ENCODE measurements around the gene ZMIZ1. TPM values are rescaled to one million over a fixed set of nuclear protein-coding genes. Genes with fewer than 3 reads are reported as not detected.

ZMIZ1 gene
- polyA plus RNA-seq, 3 donors: 3.3 to 64.6 (median 8.9) TPM

DNA sequence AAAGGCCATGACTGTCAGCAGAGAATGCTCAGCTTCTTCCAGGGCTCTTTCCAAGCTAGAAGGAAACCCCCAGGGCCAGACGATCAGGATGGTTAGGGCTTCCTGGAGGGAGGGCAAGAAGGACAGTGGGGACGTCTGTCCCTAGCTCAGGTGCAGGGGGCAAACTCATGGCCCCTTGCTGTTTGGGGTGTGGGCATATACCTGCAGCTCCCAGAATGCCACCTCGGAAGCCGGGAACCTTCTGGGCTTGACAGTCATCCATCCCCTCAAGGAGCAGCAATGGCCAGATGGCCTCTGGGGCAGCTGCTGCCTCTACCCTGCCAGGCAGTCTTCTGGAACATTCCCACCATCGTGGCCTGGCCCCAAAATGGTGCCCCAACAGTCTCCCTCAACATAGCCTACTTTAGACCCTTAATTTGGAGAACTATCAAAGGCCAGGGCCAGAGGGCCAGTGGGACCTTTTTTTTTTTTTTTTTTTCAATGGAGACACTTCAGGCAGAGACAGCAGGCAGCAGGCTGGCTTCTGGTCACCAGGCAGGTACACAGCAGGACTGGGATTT is 40.2 kb upstream of the ZMIZ1 start:
- H2AFZ ChIP-seq (ENCODE audit: insufficient read depth, low read depth, low read length, poor library complexity, severe bottlenecking): no peak overlapping the region
- WGBS (ENCODE audit: insufficient coverage): 87% methylated on average over 3 of the region's 5 CpGs
- no peaks in the 10 kb centered on the region for H3K79me2 ChIP-seq (ENCODE audit: insufficient read depth, low read length)
- H4K20me1 ChIP-seq (ENCODE audit: insufficient read depth, low read length): no peaks in the 10 kb centered on the region
- peaks cover 8 to 16% (median 13%) of the 10 kb centered on the region in 3 donors for H3K27me3 Mint-ChIP-seq (ENCODE audit: low read depth in 3 of 3)
- no peaks in the 10 kb centered on the region for H3K4me1 ChIP-seq (ENCODE audit: control insufficient read depth in 1 of 2, insufficient read depth in 2 of 2, low read length in 2 of 2)
- no peak overlapping the region for H3K4me3 ChIP-seq (replicated peaks in 1 of 3; ENCODE audit: low read depth in 2 of 3, low read length in 3 of 3)
- H3K36me3 Mint-ChIP-seq: no peaks in the 10 kb centered on the region
- no peak for DNase-seq
- H3K27ac Mint-ChIP-seq: no peak overlapping the region
- no peak overlapping the region for H3K4me2 ChIP-seq (replicated peaks; ENCODE audit: extremely low read depth, low read length, poor library complexity, severe bottlenecking)
- peaks cover 5% of the 10 kb centered on the region for H3K4me1 Mint-ChIP-seq
- H3K9ac ChIP-seq (ENCODE audit: insufficient read depth, low read length, poor library complexity, severe bottlenecking): no peak overlapping the region
- H3K9me3 Mint-ChIP-seq: no peaks in the 10 kb centered on the region
- H3K9me3 ChIP-seq (replicated peaks in 1 of 2; ENCODE audit: control insufficient read depth in 1 of 2, insufficient read depth in 1 of 2, low read length in 2 of 2): no peaks in the 10 kb centered on the region
- no peaks in the 10 kb centered on the region for H3K36me3 ChIP-seq (replicated peaks in 1 of 2; ENCODE audit: control insufficient read depth in 1 of 2, insufficient read depth in 2 of 2, low read length in 2 of 2)
- H3K27me3 ChIP-seq (ENCODE audit: control insufficient read depth in 2 of 2, insufficient read depth in 2 of 2, low read length in 2 of 2): no peaks in the 10 kb centered on the region
- H3K4me3 Mint-ChIP-seq: no peak overlapping the region
- TF ChIP-seq CTCF (IDR thresholded peaks at IDR 0.05): no peak
- intact Hi-C loops (cut with micrococcal nuclease): no loop called here
- no peak overlapping the region for H3K27ac ChIP-seq (ENCODE audit: low read depth in 1 of 2, low read length in 2 of 2)

DNA sequence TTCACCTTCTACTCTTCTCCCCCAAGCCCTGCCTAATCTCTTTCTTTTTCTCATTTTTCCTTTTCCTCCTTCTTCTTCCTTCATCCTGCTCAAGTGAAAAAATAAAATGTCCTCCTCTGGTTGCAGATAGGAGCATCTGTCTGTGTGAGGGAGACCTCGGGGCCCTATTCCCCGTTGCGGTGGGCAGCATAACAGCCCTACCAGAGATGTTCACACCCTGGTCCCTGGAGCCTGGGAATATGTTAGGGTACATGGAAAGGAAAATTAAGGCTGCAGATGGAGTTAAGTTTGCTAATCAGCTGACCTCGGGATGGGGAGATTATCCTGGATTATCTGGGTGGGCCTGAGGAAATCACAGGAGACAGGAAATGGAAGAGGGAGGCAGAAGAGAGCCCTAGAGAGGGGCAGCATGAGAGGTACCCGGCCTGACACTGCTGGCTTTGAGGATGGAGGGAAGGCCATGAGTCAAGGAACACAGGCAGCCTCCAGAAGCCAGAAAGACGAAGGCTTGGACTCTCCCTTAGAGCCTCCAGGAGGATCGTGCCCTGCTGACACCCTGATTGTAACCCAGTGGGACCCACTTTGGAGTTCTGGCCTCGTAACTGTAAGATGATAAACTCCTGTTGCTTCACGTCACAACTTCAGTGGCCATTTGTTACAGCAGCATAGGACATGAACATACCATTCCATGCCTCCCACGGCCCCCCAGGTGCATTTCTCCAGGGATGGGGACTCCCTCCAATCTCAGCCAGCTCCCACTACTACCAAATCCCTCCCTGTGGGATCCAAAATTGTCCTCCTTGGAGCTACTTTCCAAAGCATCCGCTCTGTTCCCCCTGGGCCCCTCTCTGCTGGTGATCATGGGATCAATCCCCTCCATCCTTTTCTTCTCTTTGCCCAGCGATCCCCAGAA is 39.0 kb upstream of the ZMIZ1 start:
- intact Hi-C loops (cut with micrococcal nuclease): no loop called here
- no peaks in the 10 kb centered on the region for H3K27me3 ChIP-seq (ENCODE audit: control insufficient read depth in 2 of 2, insufficient read depth in 2 of 2, low read length in 2 of 2)
- no peak overlapping the region for H3K9ac ChIP-seq (ENCODE audit: insufficient read depth, low read length, poor library complexity, severe bottlenecking)
- H3K27ac ChIP-seq (ENCODE audit: low read depth in 1 of 2, low read length in 2 of 2): no peak overlapping the region
- Mint-ChIP-seq H3K27ac (peak overlapping the region in 1 of 7 donors; percentile 37), H3K4me1 (peaks cover 2% of the 10 kb centered on the region), H3K4me3 (peak overlapping the region in 1 of 2 donors; percentile 40), H3K27me3 (ENCODE audit: low read depth in 3 of 3) (peaks cover 11 to 14% (median 14%) of the 10 kb centered on the region in 3 donors), H3K9me3 (no peaks in the 10 kb centered on the region), H3K36me3 (no peaks in the 10 kb centered on the region)
- no peaks in the 10 kb centered on the region for H3K79me2 ChIP-seq (ENCODE audit: insufficient read depth, low read length)
- no peak for TF ChIP-seq CTCF (IDR thresholded peaks at IDR 0.05)
- H2AFZ ChIP-seq (ENCODE audit: insufficient read depth, low read depth, low read length, poor library complexity, severe bottlenecking): no peak overlapping the region
- 92% methylated on average over 8 of the region's 12 CpGs for WGBS (ENCODE audit: insufficient coverage)
- H3K4me2 ChIP-seq (replicated peaks; ENCODE audit: extremely low read depth, low read length, poor library complexity, severe bottlenecking): no peak overlapping the region
- no peak overlapping the region for H3K4me3 ChIP-seq (replicated peaks in 1 of 3; ENCODE audit: low read depth in 2 of 3, low read length in 3 of 3)
- no peaks in the 10 kb centered on the region for H3K9me3 ChIP-seq (replicated peaks in 1 of 2; ENCODE audit: control insufficient read depth in 1 of 2, insufficient read depth in 1 of 2, low read length in 2 of 2)
- no peaks in the 10 kb centered on the region for H3K4me1 ChIP-seq (ENCODE audit: control insufficient read depth in 1 of 2, insufficient read depth in 2 of 2, low read length in 2 of 2)
- H4K20me1 ChIP-seq (ENCODE audit: insufficient read depth, low read length): no peaks in the 10 kb centered on the region
- no peaks in the 10 kb centered on the region for H3K36me3 ChIP-seq (replicated peaks in 1 of 2; ENCODE audit: control insufficient read depth in 1 of 2, insufficient read depth in 2 of 2, low read length in 2 of 2)
- DNase-seq: no peak
